Astrocyte (in vitro differentiated cells and primary cell): Measurements from ENCODE around the gene B3GNT5. TPM values are rescaled to one million over a fixed set of nuclear protein-coding genes. Genes with fewer than 3 reads are reported as not detected.

ENCODE experiments used
- DNase-seq: peaks from one replicate; pipeline ENCODE4 v3.0.0-alpha.2; 2010; ENCODE audit warnings: low read depth
- FAIRE-seq: peaks from 2 replicates; lab custom pipeline; 2011; peaks lifted over from hg19 to GRCh38; lab: Jason Lieb, UNC
- H2AFZ ChIP-seq: 2 replicates; pipeline ENCODE4 v1.6.0; 2012; ENCODE audit warnings: low read depth, low read length, inconsistent platforms
- H3K27ac ChIP-seq: 2 replicates; pipeline ENCODE4 v1.5.1; 2011; ENCODE audit warnings: low read depth, low read length, inconsistent platforms
- H3K27me3 ChIP-seq: 2 replicates; pipeline ENCODE4 v1.6.0; 2011; ENCODE audit warnings: low read length, inconsistent platforms; ENCODE audit not compliant: insufficient read depth
- H3K36me3 ChIP-seq: 2 replicates; pipeline ENCODE4 v1.5.1; 2011; ENCODE audit warnings: low read length, inconsistent platforms; ENCODE audit not compliant: insufficient read depth
- H3K4me1 ChIP-seq: 2 replicates; pipeline ENCODE4 v1.5.1; 2011; ENCODE audit warnings: low read length, inconsistent platforms; ENCODE audit not compliant: insufficient read depth
- H3K4me2 ChIP-seq: 2 replicates; pipeline ENCODE4 v1.6.0; 2012; ENCODE audit warnings: low read length, inconsistent platforms
- H3K4me3 ChIP-seq: 2 replicates; pipeline ENCODE4 v1.5.1; 2011; ENCODE audit warnings: low read depth, mild to moderate bottlenecking, low read length, inconsistent platforms; ENCODE audit not compliant: insufficient read depth
- H3K79me2 ChIP-seq: 2 replicates; pipeline ENCODE4 v1.6.0; 2012; ENCODE audit warnings: mild to moderate bottlenecking, low read length, inconsistent platforms; ENCODE audit not compliant: insufficient read depth
- H3K9ac ChIP-seq: 2 replicates; pipeline ENCODE4 v1.6.0; 2012; ENCODE audit warnings: mild to moderate bottlenecking, low read length, inconsistent platforms
- H3K9me3 ChIP-seq: 2 replicates; pipeline ENCODE4 v1.5.1; 2012; ENCODE audit warnings: low read depth, mild to moderate bottlenecking, low read length, inconsistent platforms; ENCODE audit not compliant: insufficient read depth
- H4K20me1 ChIP-seq: 2 replicates; pipeline ENCODE4 v1.6.0; 2012; ENCODE audit warnings: low read length, inconsistent platforms; ENCODE audit not compliant: insufficient read depth
- H3K27ac Mint-ChIP-seq: one replicate; pipeline ENCODE4 v1.8.0; 2021; ENCODE audit warnings: mild to moderate bottlenecking, mixed read lengths; ENCODE audit not compliant: unreplicated experiment
- H3K27me3 Mint-ChIP-seq: one replicate; pipeline ENCODE4 v1.8.0; 2021; ENCODE audit warnings: low read depth, mixed read lengths; ENCODE audit not compliant: unreplicated experiment
- H3K36me3 Mint-ChIP-seq: one replicate; pipeline ENCODE4 v1.8.0; 2021; ENCODE audit warnings: low read depth, mixed read lengths; ENCODE audit not compliant: unreplicated experiment
- H3K4me1 Mint-ChIP-seq: one replicate; pipeline ENCODE4 v1.8.0; 2021; ENCODE audit warnings: low read depth, mixed read lengths; ENCODE audit not compliant: unreplicated experiment
- H3K4me3 Mint-ChIP-seq: one replicate; pipeline ENCODE4 v1.8.0; 2021; ENCODE audit warnings: mild to moderate bottlenecking, moderate library complexity, mixed read lengths; ENCODE audit not compliant: unreplicated experiment
- H3K9me3 Mint-ChIP-seq: one replicate; pipeline ENCODE4 v1.8.0; 2021; ENCODE audit warnings: mild to moderate bottlenecking, mixed read lengths; ENCODE audit not compliant: unreplicated experiment
- CTCF ChIP-seq: IDR thresholded peaks from 2 replicates; pipeline ENCODE4 v1.5.1; 2011; ENCODE audit warnings: low read depth, mild to moderate bottlenecking, inconsistent platforms, low read length, moderate library complexity; ENCODE audit not compliant: insufficient read depth
- EZH2 ChIP-seq: IDR thresholded peaks from 2 replicates; pipeline ENCODE4 v1.6.1; 2012; ENCODE audit warnings: mild to moderate bottlenecking, low read length, inconsistent platforms; ENCODE audit not compliant: insufficient read depth
- total RNA-seq: library from RNA; stranded (reverse); gene quantifications from 2 replicates; pipeline ENCODE4 v1.2.1, GENCODE V29; 2021

Gene B3GNT5
- total RNA-seq, 1 donor from 2014 or later: 15.8 TPM

- Histone ChIP-seq H3K27me3 (no peaks in the 10 kb centered on the region), H3K9ac (no peak overlapping the region), H3K4me3 (no peak overlapping the region), H4K20me1 (no peaks in the 10 kb centered on the region), H3K9me3 (no peaks in the 10 kb centered on the region), H3K79me2 (no peaks in the 10 kb centered on the region), H2AFZ (no peak overlapping the region), H3K4me2 (peak overlapping the region; percentile 28), H3K36me3 (no peaks in the 10 kb centered on the region), H3K27ac (no peak overlapping the region), H3K4me1 (peaks cover 29% of the 10 kb centered on the region)
- TF ChIP-seq CTCF (no peak), EZH2 (no peak)
- Mint-ChIP-seq H3K36me3 (peaks cover 5% of the 10 kb centered on the region), H3K9me3 (no peaks in the 10 kb centered on the region), H3K4me3 (no peak overlapping the region), H3K27ac (no peak overlapping the region), H3K27me3 (no peaks in the 10 kb centered on the region), H3K4me1 (peaks cover 14% of the 10 kb centered on the region)
- FAIRE-seq (peak; percentile 20), DNase-seq (peak; percentile 75)
Measured at GRCh38 chr3:183291497-183292031, 38.5 kb downstream of the B3GNT5 start.

- no peak for FAIRE-seq
Measured at GRCh38 chr3:183293966-183294365, 40.9 kb downstream of the B3GNT5 start.

More at GRCh38 chr3:183293966-183294365, 40.9 kb downstream of the B3GNT5 start:
- TF ChIP-seq CTCF (no peak), EZH2 (no peak)
- Histone ChIP-seq H2AFZ (no peak overlapping the region), H3K4me1 (peaks cover 22% of the 10 kb centered on the region), H3K27ac (no peak overlapping the region), H3K27me3 (no peaks in the 10 kb centered on the region), H3K4me2 (no peak overlapping the region), H4K20me1 (no peaks in the 10 kb centered on the region), H3K79me2 (no peaks in the 10 kb centered on the region), H3K9ac (no peak overlapping the region), H3K36me3 (no peaks in the 10 kb centered on the region), H3K9me3 (no peaks in the 10 kb centered on the region), H3K4me3 (no peak overlapping the region)
- DNase-seq: no peak
- Mint-ChIP-seq H3K36me3 (peaks cover 5% of the 10 kb centered on the region), H3K27ac (no peak overlapping the region), H3K9me3 (no peaks in the 10 kb centered on the region), H3K27me3 (no peaks in the 10 kb centered on the region), H3K4me3 (no peak overlapping the region), H3K4me1 (peaks cover 19% of the 10 kb centered on the region)
